ENCODE measurements around the gene TNNI2. TPM values are rescaled to one million over a fixed set of nuclear protein-coding genes. Genes with fewer than 3 reads are reported as not detected.
A peak's percentile ranks its signal among the peaks of the same experiment; 100 is the strongest.

The TNNI2 gene
- total RNA-seq, 2 donors from 2014 or later, result not detected

DNA sequence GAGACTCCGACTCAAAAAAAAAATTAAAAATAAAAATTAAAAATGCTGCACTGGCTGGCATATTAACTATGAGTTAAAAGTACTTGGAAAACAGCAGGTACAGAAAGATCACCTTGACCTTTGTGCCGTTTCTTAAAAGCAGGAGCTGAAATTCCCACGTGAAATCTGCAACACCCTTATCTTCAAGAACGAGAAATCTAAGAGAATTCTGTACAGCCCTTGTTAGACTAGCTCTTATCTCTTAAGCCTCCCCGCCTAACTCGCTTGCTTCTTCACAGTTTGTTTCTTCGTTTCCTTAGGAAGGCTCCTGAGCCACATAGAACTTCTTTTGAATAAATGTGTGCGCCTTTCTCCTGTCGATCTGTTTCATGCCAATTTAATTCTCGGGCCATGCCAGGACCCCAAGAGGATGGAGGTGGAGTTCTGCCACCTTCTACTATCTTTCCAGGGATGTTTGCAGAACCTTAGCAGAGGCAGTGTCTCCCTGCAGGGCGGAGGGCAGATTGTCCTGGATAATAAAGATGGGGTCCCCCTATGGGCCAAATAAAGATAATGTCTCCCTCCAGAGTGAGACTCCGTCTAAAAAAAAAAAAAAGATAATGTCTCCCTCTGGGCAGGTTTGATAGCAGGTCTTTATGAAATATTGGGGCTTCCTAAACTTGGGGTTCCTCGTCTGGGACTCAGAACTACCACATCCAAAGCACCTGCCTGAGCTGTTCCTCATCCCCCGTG is 31.4 kb upstream of the TNNI2 start:
- TF ChIP-seq, protein P1, sequence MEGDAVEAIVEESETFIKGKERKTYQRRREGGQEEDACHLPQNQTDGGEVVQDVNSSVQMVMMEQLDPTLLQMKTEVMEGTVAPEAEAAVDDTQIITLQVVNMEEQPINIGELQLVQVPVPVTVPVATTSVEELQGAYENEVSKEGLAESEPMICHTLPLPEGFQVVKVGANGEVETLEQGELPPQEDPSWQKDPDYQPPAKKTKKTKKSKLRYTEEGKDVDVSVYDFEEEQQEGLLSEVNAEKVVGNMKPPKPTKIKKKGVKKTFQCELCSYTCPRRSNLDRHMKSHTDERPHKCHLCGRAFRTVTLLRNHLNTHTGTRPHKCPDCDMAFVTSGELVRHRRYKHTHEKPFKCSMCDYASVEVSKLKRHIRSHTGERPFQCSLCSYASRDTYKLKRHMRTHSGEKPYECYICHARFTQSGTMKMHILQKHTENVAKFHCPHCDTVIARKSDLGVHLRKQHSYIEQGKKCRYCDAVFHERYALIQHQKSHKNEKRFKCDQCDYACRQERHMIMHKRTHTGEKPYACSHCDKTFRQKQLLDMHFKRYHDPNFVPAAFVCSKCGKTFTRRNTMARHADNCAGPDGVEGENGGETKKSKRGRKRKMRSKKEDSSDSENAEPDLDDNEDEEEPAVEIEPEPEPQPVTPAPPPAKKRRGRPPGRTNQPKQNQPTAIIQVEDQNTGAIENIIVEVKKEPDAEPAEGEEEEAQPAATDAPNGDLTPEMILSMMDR (conservative IDR thresholded peaks at IDR 0.05), result peak; percentile 45
- 86 to 88% methylated on average over 12 to 14 of the region's 14 CpGs for WGBS, 2 experiments (ENCODE audit: insufficient coverage in 1 of 2, insufficient read length in 1 of 2)
- Mint-ChIP-seq H3K27me3 (ENCODE audit: insufficient read depth) (peaks cover 30% of the 10 kb centered on the region), H3K4me3 (no peak overlapping the region), H3K36me3 (ENCODE audit: low read depth) (no peaks in the 10 kb centered on the region), H3K27ac (no peak overlapping the region), H3K9me3 (peaks cover 11% of the 10 kb centered on the region), H3K4me1 (peaks cover 4% of the 10 kb centered on the region)
- Histone ChIP-seq H3K9ac (ENCODE audit: extremely low read depth, low read length, poor library complexity, severe bottlenecking) (no peak overlapping the region), H3K27me3 (ENCODE audit: control insufficient read depth, insufficient read depth, low read length, poor library complexity, severe bottlenecking) (no peaks in the 10 kb centered on the region), H3K4me1 (ENCODE audit: control insufficient read depth, insufficient read depth, low read length) (no peaks in the 10 kb centered on the region), H3K9me3 (ENCODE audit: control insufficient read depth, low read length) (no peaks in the 10 kb centered on the region), H3K4me3 (ENCODE audit: low read length) (no peak overlapping the region), H3K27ac (ENCODE audit: low read depth, low read length) (no peak overlapping the region), H3K36me3 (ENCODE audit: control insufficient read depth, insufficient read depth, low read length) (no peaks in the 10 kb centered on the region)
- DNase-seq, result no peak

- Histone ChIP-seq H3K4me1 (ENCODE audit: control insufficient read depth, insufficient read depth, low read length) (no peaks in the 10 kb centered on the region), H3K36me3 (ENCODE audit: control insufficient read depth, insufficient read depth, low read length) (no peaks in the 10 kb centered on the region), H3K4me3 (ENCODE audit: low read length) (no peak overlapping the region), H3K27me3 (ENCODE audit: control insufficient read depth, insufficient read depth, low read length, poor library complexity, severe bottlenecking) (no peaks in the 10 kb centered on the region), H3K27ac (ENCODE audit: low read depth, low read length) (no peak overlapping the region), H3K9ac (ENCODE audit: extremely low read depth, low read length, poor library complexity, severe bottlenecking) (no peak overlapping the region), H3K9me3 (ENCODE audit: control insufficient read depth, low read length) (no peaks in the 10 kb centered on the region)
- Mint-ChIP-seq H3K4me3 (no peak overlapping the region), H3K27me3 (ENCODE audit: insufficient read depth) (peaks cover 22% of the 10 kb centered on the region), H3K4me1 (peaks cover 4% of the 10 kb centered on the region), H3K36me3 (ENCODE audit: low read depth) (no peaks in the 10 kb centered on the region), H3K27ac (no peak overlapping the region), H3K9me3 (peaks cover 16% of the 10 kb centered on the region)
- DNase-seq, result no peak
- TF ChIP-seq, protein P1 (conservative IDR thresholded peaks at IDR 0.05), result no peak
- WGBS, 2 experiments (ENCODE audit: insufficient coverage in 1 of 2, insufficient read length in 1 of 2), result 92 to 94% methylated on average over 8 to 10 of the region's 10 CpGs
Observed at GRCh38 chr11:1810761-1811160, 28.0 kb upstream of the TNNI2 start.

DNA sequence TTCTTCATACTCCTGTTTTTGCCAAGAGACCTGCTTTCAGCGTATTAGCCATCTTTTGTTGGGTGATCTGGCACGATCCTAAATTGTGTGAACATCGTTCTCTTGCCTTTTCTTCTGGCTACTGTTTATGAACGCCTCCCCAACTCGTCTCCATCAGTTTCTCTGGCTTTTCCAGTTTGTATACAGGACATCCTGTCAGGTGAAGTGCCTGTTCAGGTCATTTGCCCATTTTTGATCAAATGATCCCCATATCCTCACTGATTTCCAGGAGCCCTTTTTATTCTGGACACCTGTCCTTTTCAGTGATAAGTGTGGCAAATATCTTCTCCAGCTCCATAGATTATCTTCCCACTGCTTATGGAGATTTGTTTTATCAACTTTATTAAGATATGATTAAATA is 26.5 kb upstream of the TNNI2 start:
- Histone ChIP-seq H3K36me3 (ENCODE audit: control insufficient read depth, insufficient read depth, low read length) (no peaks in the 10 kb centered on the region), H3K4me3 (ENCODE audit: low read length) (no peak overlapping the region), H3K4me1 (ENCODE audit: control insufficient read depth, insufficient read depth, low read length) (no peaks in the 10 kb centered on the region), H3K9me3 (ENCODE audit: control insufficient read depth, low read length) (no peaks in the 10 kb centered on the region), H3K9ac (ENCODE audit: extremely low read depth, low read length, poor library complexity, severe bottlenecking) (no peak overlapping the region), H3K27ac (ENCODE audit: low read depth, low read length) (no peak overlapping the region), H3K27me3 (ENCODE audit: control insufficient read depth, insufficient read depth, low read length, poor library complexity, severe bottlenecking) (no peaks in the 10 kb centered on the region)
- Mint-ChIP-seq H3K27ac (no peak overlapping the region), H3K9me3 (peaks cover 16% of the 10 kb centered on the region), H3K27me3 (ENCODE audit: insufficient read depth) (peaks cover 26% of the 10 kb centered on the region), H3K4me1 (peaks cover 3% of the 10 kb centered on the region), H3K36me3 (ENCODE audit: low read depth) (no peaks in the 10 kb centered on the region), H3K4me3 (no peak overlapping the region)
- DNase-seq, result no peak
- 89 to 96% methylated on average over 5 of the region's 5 CpGs for WGBS, 2 experiments (ENCODE audit: insufficient coverage in 1 of 2, insufficient read length in 1 of 2)
- TF ChIP-seq, protein P1 (conservative IDR thresholded peaks at IDR 0.05), result no peak

Measured in endodermal cell (in vitro differentiated cells).